SK-N-SH (cell line): Measurements from ENCODE around the gene AGAP1. TPM values are rescaled to one million over a fixed set of nuclear protein-coding genes. Genes with fewer than 3 reads are reported as not detected.

Experiments used
- CTCF ChIA-PET: fragments of 300-600, 350-600 bp; formaldehyde crosslinking; extraction: SDS; loops from one replicate; lab custom pipeline; 2021; lab: Yijun Ruan, JAX
- POLR2A ChIA-PET: fragments of 350-600 bp; sonication (Branson Sonifier 250); formaldehyde crosslinking; extraction: SDS; loops from one replicate; lab custom pipeline; 2020; ENCODE audit warnings: antibody characterized with exemption, inconsistent platforms; lab: Yijun Ruan, JAX
- DNase-seq: peaks from one replicate; pipeline ENCODE4 v3.0.0; 2012
- H2AFZ ChIP-seq: fragments of 200-600 bp; sonication (generic); 2 replicates; pipeline ENCODE4 v1.8.1; 2016; ENCODE audit warnings: antibody characterized with exemption, mild to moderate bottlenecking, low read depth
- H3F3A ChIP-seq: fragments of 200-600 bp; sonication (generic); replicated peaks from 2 replicates; pipeline ENCODE3; 2016; ENCODE audit warnings: antibody characterized with exemption, mild to moderate bottlenecking; ENCODE audit not compliant: insufficient read depth
- H3K27ac ChIP-seq, 2 experiments: fragments of 200-500 bp in 1 of 2; fragments of 200-600 bp in 1 of 2; sonication (Bioruptor generic) in 1 of 2; sonication (generic), shearing (Covaris generic) in 1 of 2; 2 replicates each; pipeline versions ENCODE4 v1.5.1 to v1.6.1; 2014 to 2016; ENCODE audit warnings: low read depth in 2 of 2, inconsistent platforms in 1 of 2, low read length in 1 of 2, mild to moderate bottlenecking in 1 of 2, mixed read lengths in 1 of 2
- H3K27me3 ChIP-seq: fragments of 200-600 bp; sonication (generic), shearing (Covaris generic); 2 replicates; pipeline ENCODE4 v1.6.1; 2016; ENCODE audit warnings: mixed run types; ENCODE audit not compliant: insufficient read depth
- H3K36me3 ChIP-seq, 2 experiments: fragments of 200-500 bp in 1 of 2; fragments of 200-600 bp in 1 of 2; sonication (Bioruptor generic) in 1 of 2; sonication (generic) in 1 of 2; replicated peaks in 1 of 2; 2 replicates each; pipeline versions ENCODE3 to v1.5.1; 2014 to 2016; ENCODE audit warnings: low read length in 1 of 2, mild to moderate bottlenecking in 1 of 2; ENCODE audit not compliant: insufficient read depth in 2 of 2, control insufficient read depth in 1 of 2
- H3K4me1 ChIP-seq, 2 experiments: fragments of 200-500 bp in 1 of 2; fragments of 200-600 bp in 1 of 2; sonication (Bioruptor generic) in 1 of 2; sonication (generic), shearing (Covaris generic) in 1 of 2; 2 replicates each; pipeline versions ENCODE4 v1.5.1 to v1.6.1; 2014 to 2016; ENCODE audit warnings: low read depth in 1 of 2, low read length in 1 of 2, mixed run types in 1 of 2; ENCODE audit not compliant: insufficient read depth in 2 of 2, control insufficient read depth in 1 of 2
- H3K4me2 ChIP-seq: fragments of 200-600 bp; sonication (generic), shearing (Covaris generic); 2 replicates; pipeline ENCODE4 v1.6.1; 2017; ENCODE audit warnings: mixed run types
- H3K4me3 ChIP-seq, 2 experiments: fragments of 200-500 bp in 1 of 2; fragments of 200-600 bp in 1 of 2; sonication (Bioruptor generic) in 1 of 2; sonication (generic), shearing (Covaris generic) in 1 of 2; 2 replicates each; pipeline versions ENCODE4 v1.5.1 to v1.8.1; 2014 to 2016; ENCODE audit warnings: low read depth in 2 of 2, inconsistent platforms in 1 of 2, low read length in 1 of 2, mild to moderate bottlenecking in 1 of 2, mixed read lengths in 1 of 2, moderate library complexity in 1 of 2
- H3K79me2 ChIP-seq: fragments of 200-600 bp; sonication (generic); 2 replicates; pipeline ENCODE4 v1.8.1; 2017; ENCODE audit warnings: mild to moderate bottlenecking; ENCODE audit not compliant: insufficient read depth
- H3K9ac ChIP-seq: fragments of 200-600 bp; sonication (generic); 2 replicates; pipeline ENCODE4 v1.6.1; 2017; ENCODE audit warnings: mixed run types
- H3K9me2 ChIP-seq: fragments of 200-600 bp; sonication (generic); 2 replicates; pipeline ENCODE4 v1.6.1; 2017; ENCODE audit warnings: mixed run types
- H3K9me3 ChIP-seq: fragments of 200-600 bp; sonication (generic); 2 replicates; pipeline ENCODE4 v1.6.1; 2017; ENCODE audit warnings: mixed run types, mild to moderate bottlenecking, moderate library complexity
- H4K20me1 ChIP-seq: fragments of 200-600 bp; sonication (generic); 2 replicates; pipeline ENCODE4 v1.6.1; 2017; ENCODE audit warnings: mild to moderate bottlenecking, mixed run types; ENCODE audit not compliant: insufficient read depth
- CHD2 ChIP-seq: fragments of 150-350 bp; IDR thresholded peaks from 2 replicates; pipeline ENCODE4 v1.6.1; 2018; ENCODE audit warnings: low read length; ENCODE audit not compliant: partially characterized antibody
- EZH2phosphoT487 ChIP-seq: fragments of 200-600 bp; sonication (generic); IDR thresholded peaks from 2 replicates; pipeline ENCODE4 v1.6.1; 2017; ENCODE audit warnings: low read depth, mixed run types, mild to moderate bottlenecking, antibody characterized with exemption, moderate library complexity, borderline replicate concordance
- FOSL2 ChIP-seq: IDR thresholded peaks from 2 replicates; pipeline ENCODE4 v1.4.0; 2012; ENCODE audit warnings: low read depth, mild to moderate bottlenecking, moderate library complexity, borderline replicate concordance
- JUND ChIP-seq: IDR thresholded peaks from 2 replicates; pipeline ENCODE4 v1.4.0; 2012
- MEF2A ChIP-seq: IDR thresholded peaks from 2 replicates; pipeline ENCODE4 v1.4.0; 2012; ENCODE audit warnings: low read depth, borderline replicate concordance
- MXI1 ChIP-seq: IDR thresholded peaks from 2 replicates; pipeline ENCODE4 v1.6.1; 2012; ENCODE audit warnings: mild to moderate bottlenecking, low read depth, low read length, improper control_type of control experiment
- NFIC ChIP-seq: IDR thresholded peaks from 2 replicates; pipeline ENCODE4 v1.4.0; 2012; ENCODE audit warnings: borderline replicate concordance
- RAD21 ChIP-seq: IDR thresholded peaks from 2 replicates; pipeline ENCODE4 v1.6.1; 2012; ENCODE audit warnings: mild to moderate bottlenecking, low read length
- SMC3 ChIP-seq: IDR thresholded peaks from 2 replicates; pipeline ENCODE4 v1.6.1; 2012; ENCODE audit warnings: low read depth, low read length, improper control_type of control experiment
- TCF12 ChIP-seq: IDR thresholded peaks from 2 replicates; pipeline ENCODE4 v1.4.0; 2012
- USF2 ChIP-seq: fragments of 150-350 bp; IDR thresholded peaks from 2 replicates; pipeline ENCODE4 v1.6.1; 2017; ENCODE audit warnings: antibody characterized with exemption, low read length, low read depth, borderline replicate concordance
- YY1 ChIP-seq: IDR thresholded peaks from 2 replicates; pipeline ENCODE4 v1.4.0; 2012; ENCODE audit warnings: low read depth, mild to moderate bottlenecking
- WGBS: methylation state at CpG from one replicate; pipeline ENCODE4 v1.1.6; 2017; ENCODE audit warnings: low lambda C conversion rate; 5-methylcytosine and 5-hydroxymethylcytosine counted together
- polyA plus RNA-seq, 3 experiments: library from polyadenylated mRNA; depleted of rRNA; stranded (reverse); fragments of >200 nt; gene quantifications; 2 replicates each; pipeline ENCODE4 v1.2.3, GENCODE V29; 2012
- TF ChIP-seq, protein P1 (sequence below): IDR thresholded peaks from 2 replicates; pipeline ENCODE4 v1.4.0; 2012; ENCODE audit warnings: low read depth, borderline replicate concordance
- TF ChIP-seq, protein P2 (sequence below): IDR thresholded peaks from 2 replicates; pipeline ENCODE4; 2012
- TF ChIP-seq, protein P3 (sequence below): IDR thresholded peaks from 2 replicates; pipeline ENCODE4 v1.6.1; 2012; ENCODE audit warnings: mild to moderate bottlenecking, low read depth, low read length, moderate library complexity
- TF ChIP-seq, protein P4 (sequence below): IDR thresholded peaks from 2 replicates; pipeline ENCODE4 v1.4.0; 2012; ENCODE audit warnings: low read depth

The AGAP1 gene
- polyA plus RNA-seq, 1 of the 3 experiments (the other 2 are of a cell fraction), result 8.8 TPM

- WGBS, result 98% methylated on average over 7 of the region's 7 CpGs
- no peak for DNase-seq
Measured at GRCh38 chr2:235618039-235618438, 124.2 kb downstream of the AGAP1 start.

DNA sequence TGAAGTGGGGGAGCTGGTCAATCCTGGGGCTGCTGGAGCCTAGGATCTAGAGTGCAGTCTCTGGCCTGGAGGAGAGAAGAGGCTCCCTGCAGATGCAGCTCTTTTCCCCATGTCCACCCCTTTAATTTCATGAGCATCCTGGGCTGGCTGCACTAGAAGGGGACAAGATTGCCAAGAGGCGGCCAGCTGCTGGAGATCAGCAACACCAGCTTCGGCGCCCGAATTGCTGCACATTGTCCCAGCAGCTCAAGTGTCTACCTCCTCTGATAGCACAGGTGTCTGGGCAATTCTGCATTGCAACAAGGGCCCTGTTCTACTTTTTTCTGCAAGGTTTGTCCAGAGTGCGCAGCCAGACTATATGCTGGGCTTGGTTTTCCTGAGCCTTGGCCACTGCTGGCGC lies 125.7 kb downstream of the AGAP1 start:
- Histone ChIP-seq H3K36me3 (no peaks in the 10 kb centered on the region), H3F3A (no peaks in the 10 kb centered on the region), H3K9me2 (no peaks in the 10 kb centered on the region), H3K9me3 (no peaks in the 10 kb centered on the region), H3K4me3 (no peak overlapping the region), H3K27me3 (no peaks in the 10 kb centered on the region), H3K9ac (no peak overlapping the region), H3K4me1 (peaks cover 5 to 15% of the 10 kb centered on the region in 2 experiments; a peak in 2 of 4 replicates), H3K4me2 (no peak overlapping the region), H4K20me1 (peaks cover 34% of the 10 kb centered on the region; the same call in 1 of the 2 replicates), H3K27ac (no peak overlapping the region), H3K79me2 (peaks cover 12% of the 10 kb centered on the region; the same call in 1 of the 2 replicates), H2AFZ (no peak overlapping the region)
- no peak for DNase-seq
- ChIA-PET CTCF (interaction anchor here (0.7 to 3.0 kb wide), 5 partner anchors 14 to 127 kb away, joined by 3 to 12 read pairs (median 3); no protein-coding TSS in a partner anchor), POLR2A (no interaction called here)
- WGBS, result 100% methylated on average over 2 of the region's 6 CpGs
- TF ChIP-seq SMC3, result no peak
- no peak for TF ChIP-seq EZH2phosphoT487
- no peak for TF ChIP-seq TCF12
- TF ChIP-seq, protein P1, sequence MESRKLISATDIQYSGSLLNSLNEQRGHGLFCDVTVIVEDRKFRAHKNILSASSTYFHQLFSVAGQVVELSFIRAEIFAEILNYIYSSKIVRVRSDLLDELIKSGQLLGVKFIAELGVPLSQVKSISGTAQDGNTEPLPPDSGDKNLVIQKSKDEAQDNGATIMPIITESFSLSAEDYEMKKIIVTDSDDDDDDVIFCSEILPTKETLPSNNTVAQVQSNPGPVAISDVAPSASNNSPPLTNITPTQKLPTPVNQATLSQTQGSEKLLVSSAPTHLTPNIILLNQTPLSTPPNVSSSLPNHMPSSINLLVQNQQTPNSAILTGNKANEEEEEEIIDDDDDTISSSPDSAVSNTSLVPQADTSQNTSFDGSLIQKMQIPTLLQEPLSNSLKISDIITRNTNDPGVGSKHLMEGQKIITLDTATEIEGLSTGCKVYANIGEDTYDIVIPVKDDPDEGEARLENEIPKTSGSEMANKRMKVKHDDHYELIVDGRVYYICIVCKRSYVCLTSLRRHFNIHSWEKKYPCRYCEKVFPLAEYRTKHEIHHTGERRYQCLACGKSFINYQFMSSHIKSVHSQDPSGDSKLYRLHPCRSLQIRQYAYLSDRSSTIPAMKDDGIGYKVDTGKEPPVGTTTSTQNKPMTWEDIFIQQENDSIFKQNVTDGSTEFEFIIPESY, result no peak
- TF ChIP-seq, protein P2, sequence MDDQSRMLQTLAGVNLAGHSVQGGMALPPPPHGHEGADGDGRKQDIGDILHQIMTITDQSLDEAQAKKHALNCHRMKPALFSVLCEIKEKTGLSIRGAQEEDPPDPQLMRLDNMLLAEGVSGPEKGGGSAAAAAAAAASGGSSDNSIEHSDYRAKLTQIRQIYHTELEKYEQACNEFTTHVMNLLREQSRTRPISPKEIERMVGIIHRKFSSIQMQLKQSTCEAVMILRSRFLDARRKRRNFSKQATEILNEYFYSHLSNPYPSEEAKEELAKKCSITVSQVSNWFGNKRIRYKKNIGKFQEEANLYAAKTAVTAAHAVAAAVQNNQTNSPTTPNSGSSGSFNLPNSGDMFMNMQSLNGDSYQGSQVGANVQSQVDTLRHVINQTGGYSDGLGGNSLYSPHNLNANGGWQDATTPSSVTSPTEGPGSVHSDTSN, result no peak
- no peak for TF ChIP-seq YY1
- TF ChIP-seq CHD2, result no peak
- TF ChIP-seq RAD21, result no peak
- no peak for TF ChIP-seq USF2

More at GRCh38 chr2:235618039-235618438, 124.2 kb downstream of the AGAP1 start:
- POLR2A ChIA-PET, result no interaction called here
- TF ChIP-seq MXI1 (no peak), NFIC (no peak), USF2 (no peak), YY1 (no peak), MEF2A (no peak), RAD21 (no peak), JUND (no peak), FOSL2 (no peak)
- TF ChIP-seq, protein P3, sequence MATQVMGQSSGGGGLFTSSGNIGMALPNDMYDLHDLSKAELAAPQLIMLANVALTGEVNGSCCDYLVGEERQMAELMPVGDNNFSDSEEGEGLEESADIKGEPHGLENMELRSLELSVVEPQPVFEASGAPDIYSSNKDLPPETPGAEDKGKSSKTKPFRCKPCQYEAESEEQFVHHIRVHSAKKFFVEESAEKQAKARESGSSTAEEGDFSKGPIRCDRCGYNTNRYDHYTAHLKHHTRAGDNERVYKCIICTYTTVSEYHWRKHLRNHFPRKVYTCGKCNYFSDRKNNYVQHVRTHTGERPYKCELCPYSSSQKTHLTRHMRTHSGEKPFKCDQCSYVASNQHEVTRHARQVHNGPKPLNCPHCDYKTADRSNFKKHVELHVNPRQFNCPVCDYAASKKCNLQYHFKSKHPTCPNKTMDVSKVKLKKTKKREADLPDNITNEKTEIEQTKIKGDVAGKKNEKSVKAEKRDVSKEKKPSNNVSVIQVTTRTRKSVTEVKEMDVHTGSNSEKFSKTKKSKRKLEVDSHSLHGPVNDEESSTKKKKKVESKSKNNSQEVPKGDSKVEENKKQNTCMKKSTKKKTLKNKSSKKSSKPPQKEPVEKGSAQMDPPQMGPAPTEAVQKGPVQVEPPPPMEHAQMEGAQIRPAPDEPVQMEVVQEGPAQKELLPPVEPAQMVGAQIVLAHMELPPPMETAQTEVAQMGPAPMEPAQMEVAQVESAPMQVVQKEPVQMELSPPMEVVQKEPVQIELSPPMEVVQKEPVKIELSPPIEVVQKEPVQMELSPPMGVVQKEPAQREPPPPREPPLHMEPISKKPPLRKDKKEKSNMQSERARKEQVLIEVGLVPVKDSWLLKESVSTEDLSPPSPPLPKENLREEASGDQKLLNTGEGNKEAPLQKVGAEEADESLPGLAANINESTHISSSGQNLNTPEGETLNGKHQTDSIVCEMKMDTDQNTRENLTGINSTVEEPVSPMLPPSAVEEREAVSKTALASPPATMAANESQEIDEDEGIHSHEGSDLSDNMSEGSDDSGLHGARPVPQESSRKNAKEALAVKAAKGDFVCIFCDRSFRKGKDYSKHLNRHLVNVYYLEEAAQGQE, result no peak
- TF ChIP-seq, protein P4, sequence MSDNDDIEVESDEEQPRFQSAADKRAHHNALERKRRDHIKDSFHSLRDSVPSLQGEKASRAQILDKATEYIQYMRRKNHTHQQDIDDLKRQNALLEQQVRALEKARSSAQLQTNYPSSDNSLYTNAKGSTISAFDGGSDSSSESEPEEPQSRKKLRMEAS, result no peak
- TF ChIP-seq, all 33 proteins: peak for 0
- CTCF ChIA-PET, result interaction anchor here (0.7 to 3.0 kb wide), 4 partner anchors 22 to 144 kb away, joined by 4 to 12 read pairs (median 6); no protein-coding TSS in a partner anchor
- peaks cover 19% of the 10 kb centered on the region; the same call in 1 of the 2 replicates for H3K79me2 ChIP-seq
- no peak overlapping the region for H2AFZ ChIP-seq
- no peaks in the 10 kb centered on the region for H3K9me3 ChIP-seq
- no peak overlapping the region for H3K9ac ChIP-seq
- no peak overlapping the region for H3K4me2 ChIP-seq
- no peaks in the 10 kb centered on the region for H3K9me2 ChIP-seq
- no peaks in the 10 kb centered on the region for H3K36me3 ChIP-seq
- peaks cover 14 to 15% of the 10 kb centered on the region in 2 experiments; a peak in 2 of 4 replicates for H3K4me1 ChIP-seq
- H4K20me1 ChIP-seq, result peaks cover 39% of the 10 kb centered on the region
- no peak overlapping the region for H3K27ac ChIP-seq
- H3K4me3 ChIP-seq, result no peak overlapping the region
- no peaks in the 10 kb centered on the region for H3F3A ChIP-seq
- H3K27me3 ChIP-seq, result no peaks in the 10 kb centered on the region
